ENCODE data around the gene SPARCL1. TPM values are rescaled to one million over a fixed set of nuclear protein-coding genes. Genes with fewer than 3 reads are reported as not detected.
"Not testable (repeated sequence)": the region's sequence is repeated elsewhere in the genome, so short reads cannot be mapped to it uniquely, and the experiment has no call there.

The SPARCL1 gene
- polyA plus RNA-seq, 3 donors = 144 to 416 (median 337) TPM

GRCh38 chr4:87481377-87481776 lies 47.8 kb downstream of the SPARCL1 start:
- no peak overlapping the region for H3K27ac ChIP-seq (ENCODE audit: low read depth, low read length)

GRCh38 chr4:87478732-87479250 lies 50.4 kb downstream of the SPARCL1 start:
- 61 to 79% (median 68%) methylated on average over 1 of the region's 1 CpG for WGBS, 3 donors
- H3K27ac ChIP-seq (ENCODE audit: low read depth, low read length) = no peak overlapping the region

- no peak overlapping the region for H3K27ac ChIP-seq (ENCODE audit: low read depth, low read length)
- WGBS, 3 donors = 68 to 97% (median 70%) methylated on average over 3 of the region's 3 CpGs
Measured at GRCh38 chr4:87476934-87477333, 52.2 kb downstream of the SPARCL1 start.

GRCh38 chr4:87469390-87469789 lies 59.8 kb downstream of the SPARCL1 start:
- WGBS, 3 donors = 79 to 93% (median 81%) methylated on average over 6 of the region's 6 CpGs
- no peak overlapping the region for H3K27ac ChIP-seq (ENCODE audit: low read depth, low read length)

- WGBS, 3 donors = 43 to 59% (median 53%) methylated on average over 7 of the region's 7 CpGs
- no peak overlapping the region for H3K27ac ChIP-seq (ENCODE audit: low read depth, low read length)
Measured at GRCh38 chr4:87465739-87466366, 63.3 kb downstream of the SPARCL1 start.

GRCh38 chr4:87462102-87462501 lies 67.1 kb downstream of the SPARCL1 start:
- H3K27ac ChIP-seq (ENCODE audit: low read depth, low read length) = no peak overlapping the region
- WGBS, 3 donors = 71 to 90% (median 84%) methylated on average over 2 of the region's 2 CpGs

GRCh38 chr4:87461281-87461700 lies 67.9 kb downstream of the SPARCL1 start:
- no peak overlapping the region for H3K27ac ChIP-seq (ENCODE audit: low read depth, low read length)

GRCh38 chr4:87458913-87459312 lies 70.3 kb downstream of the SPARCL1 start:
- no peak overlapping the region for H3K27ac ChIP-seq (ENCODE audit: low read depth, low read length)
- WGBS, 3 donors = 96 to 99% (median 97%) methylated on average over 4 of the region's 4 CpGs

GRCh38 chr4:87451537-87451936 lies 77.6 kb downstream of the SPARCL1 start:
- H3K27ac ChIP-seq (ENCODE audit: low read depth, low read length) = no peak overlapping the region

- WGBS, 3 donors = 71 to 96% (median 92%) methylated on average over 6 of the region's 6 CpGs
Measured at GRCh38 chr4:87446375-87446774, 82.8 kb downstream of the SPARCL1 start.

GRCh38 chr4:87445964-87446363 lies 83.2 kb downstream of the SPARCL1 start:
- 61 to 94% (median 63%) methylated on average over 3 of the region's 3 CpGs for WGBS, 3 donors
- no peak overlapping the region for H3K27ac ChIP-seq (ENCODE audit: low read depth, low read length)

More at GRCh38 chr4:87446375-87446774, 82.8 kb downstream of the SPARCL1 start:
- H3K27ac ChIP-seq (ENCODE audit: low read depth, low read length) = not testable (repeated sequence)

- WGBS, 3 donors = 75 to 91% (median 89%) methylated on average over 1 of the region's 1 CpG
- H3K27ac ChIP-seq (ENCODE audit: low read depth, low read length) = no peak overlapping the region
Measured at GRCh38 chr4:87444741-87445140, 84.4 kb downstream of the SPARCL1 start.

GRCh38 chr4:87442889-87443288 lies 86.3 kb downstream of the SPARCL1 start:
- no peak overlapping the region for H3K27ac ChIP-seq (ENCODE audit: low read depth, low read length)
- 94 to 96% (median 95%) methylated on average over 3 of the region's 3 CpGs for WGBS, 3 donors

- WGBS, 3 donors = 56 to 94% (median 92%) methylated on average over 2 of the region's 2 CpGs
- no peak overlapping the region for H3K27ac ChIP-seq (ENCODE audit: low read depth, low read length)
Measured at GRCh38 chr4:87433342-87433741, 95.8 kb downstream of the SPARCL1 start.

- 91 to 97% (median 95%) methylated on average over 2 of the region's 2 CpGs for WGBS, 3 donors
- H3K27ac ChIP-seq (ENCODE audit: low read depth, low read length) = no peak overlapping the region
Measured at GRCh38 chr4:87430038-87430437, 99.1 kb downstream of the SPARCL1 start.

- no peak overlapping the region for H3K27ac ChIP-seq (ENCODE audit: low read depth, low read length)
- WGBS, 3 donors = 94 to 95% (median 94%) methylated on average over 6 of the region's 6 CpGs
Measured at GRCh38 chr4:87428979-87429378, 100.2 kb downstream of the SPARCL1 start.

GRCh38 chr4:87427518-87427868 lies 101.7 kb downstream of the SPARCL1 start:
- H3K27ac ChIP-seq (ENCODE audit: low read depth, low read length) = no peak overlapping the region
- 6 to 51% (median 38%) methylated on average over 1 of the region's 1 CpG for WGBS, 3 donors

GRCh38 chr4:87426865-87427517 lies 102.2 kb downstream of the SPARCL1 start:
- H3K27ac ChIP-seq (ENCODE audit: low read depth, low read length) = no peak overlapping the region
- WGBS, 3 donors = 62 to 94% (median 87%) methylated on average over 3 of the region's 3 CpGs

- WGBS, 3 donors = 94 to 98% (median 95%) methylated on average over 2 of the region's 2 CpGs
- no peak overlapping the region for H3K27ac ChIP-seq (ENCODE audit: low read depth, low read length)
Measured at GRCh38 chr4:87425711-87426110, 103.5 kb downstream of the SPARCL1 start.

- WGBS, 3 donors = 82 to 91% (median 90%) methylated on average over 19 to 22 of the region's 22 CpGs
- H3K27ac ChIP-seq (ENCODE audit: low read depth, low read length) = not testable (repeated sequence)
Measured at GRCh38 chr4:87424099-87424543, 105.1 kb downstream of the SPARCL1 start.
